HG03354 (cell line): ENCODE results near the gene SELENOK.
"Not testable (repeated sequence)": the region's sequence is repeated elsewhere in the genome, so short reads cannot be mapped to it uniquely, and the experiment has no call there.

Experiments
- ATAC-seq: cut with Tn5 transposase; IDR thresholded peaks from one replicate; pipeline ENCODE4 v1.9.1; 2021; ENCODE audit warnings: mild to moderate bottlenecking; ENCODE audit not compliant: unreplicated experiment, poor library complexity, severe bottlenecking

Gene SELENOK

GRCh38 chr3:53891497-53892285, at the start of gene SELENOK:
Gene SELENOK (minus strand): TSS chr3:53891859.
- ATAC-seq, result peak; percentile 96

- no peak for ATAC-seq
These were observed 49.5 kb upstream of the SELENOK start for GRCh38 chr3:53941184-53941583.

- ATAC-seq, result no peak
These were observed 49.0 kb upstream of the SELENOK start for GRCh38 chr3:53940623-53941022.

GRCh38 chr3:53939813-53940212, 48.2 kb upstream of the SELENOK start:
- ATAC-seq, result no peak

GRCh38 chr3:53939086-53939582, 47.5 kb upstream of the SELENOK start:
- no peak for ATAC-seq

- ATAC-seq, result peak; percentile 71
These were observed 47.0 kb upstream of the SELENOK start for GRCh38 chr3:53938645-53939044.

- no peak for ATAC-seq
These were observed 44.7 kb upstream of the SELENOK start for GRCh38 chr3:53936347-53936746.

- ATAC-seq, result no peak
These were observed 43.7 kb upstream of the SELENOK start for GRCh38 chr3:53935283-53935901.

GRCh38 chr3:53927208-53927872, 35.7 kb upstream of the SELENOK start:
- ATAC-seq, result not testable (repeated sequence)

GRCh38 chr3:53921296-53921695, 29.6 kb upstream of the SELENOK start:
- no peak for ATAC-seq

- ATAC-seq, result no peak
These were observed 28.1 kb upstream of the SELENOK start for GRCh38 chr3:53919741-53920140.

GRCh38 chr3:53913401-53913800, 21.7 kb upstream of the SELENOK start:
- no peak for ATAC-seq

GRCh38 chr3:53902711-53903110, 11.1 kb upstream of the SELENOK start:
- no peak for ATAC-seq

GRCh38 chr3:53902067-53902466, 10.4 kb upstream of the SELENOK start:
- no peak for ATAC-seq

- no peak for ATAC-seq
These were observed 9.1 kb upstream of the SELENOK start for GRCh38 chr3:53900666-53901331.

- ATAC-seq, result no peak
These were observed 8.1 kb upstream of the SELENOK start for GRCh38 chr3:53899750-53900149.

GRCh38 chr3:53892286-53892637, 603 bp upstream of the SELENOK start:
- no peak for ATAC-seq

GRCh38 chr3:53890726-53891475, 758 bp downstream of the SELENOK start:
- ATAC-seq, result peak; percentile 17

GRCh38 chr3:53888232-53888631, 3.4 kb downstream of the SELENOK start:
- no peak for ATAC-seq

- ATAC-seq, result no peak
These were observed 4.2 kb downstream of the SELENOK start for GRCh38 chr3:53887446-53887845.
